ENCODE measurements around the gene PPM1F.

Gene PPM1F

DNA sequence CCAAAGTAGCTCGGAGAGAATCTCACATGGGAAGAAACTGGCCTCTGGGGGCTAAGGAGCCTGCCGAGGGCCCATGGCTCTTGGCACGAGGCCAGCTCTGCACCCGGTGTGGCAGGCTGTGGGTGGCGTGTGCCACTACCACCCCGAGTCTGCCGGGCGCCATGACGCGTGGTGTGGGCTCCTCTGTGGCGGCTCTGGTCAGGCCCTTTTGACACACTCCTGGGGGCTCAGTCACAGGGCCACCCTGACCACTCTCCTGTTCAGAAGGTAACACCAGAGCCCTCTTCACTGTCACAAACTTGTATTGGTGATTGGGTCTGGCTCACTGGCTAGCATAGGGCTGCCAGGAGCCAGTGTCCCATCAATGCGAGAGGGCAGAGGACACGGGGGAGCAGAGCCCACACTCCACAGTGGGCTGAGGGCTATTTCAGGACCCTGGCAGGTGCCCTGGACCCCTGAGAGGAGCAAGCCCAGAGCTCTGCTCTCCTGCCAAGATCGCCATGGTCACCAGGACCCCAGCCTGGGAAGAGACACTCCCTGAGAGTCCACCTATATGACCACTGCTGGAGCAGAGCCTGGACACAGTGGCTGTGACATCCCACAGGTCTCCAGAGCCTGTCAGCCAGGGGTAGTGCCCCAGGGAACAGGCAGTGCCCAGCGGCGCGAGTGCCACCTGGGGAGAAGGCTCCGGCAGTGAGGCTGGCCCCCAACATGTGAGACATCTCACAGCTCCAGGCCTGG is 8.6 kb upstream of the PPM1F start:
- TF ChIP-seq POLR2A (IDR thresholded peaks at IDR 0.05; ENCODE audit: low read depth, low read length) = no peak
- FAIRE-seq (no peak), DNase-seq (ENCODE audit: insufficient read length, low spot score) (no peak)

DNA sequence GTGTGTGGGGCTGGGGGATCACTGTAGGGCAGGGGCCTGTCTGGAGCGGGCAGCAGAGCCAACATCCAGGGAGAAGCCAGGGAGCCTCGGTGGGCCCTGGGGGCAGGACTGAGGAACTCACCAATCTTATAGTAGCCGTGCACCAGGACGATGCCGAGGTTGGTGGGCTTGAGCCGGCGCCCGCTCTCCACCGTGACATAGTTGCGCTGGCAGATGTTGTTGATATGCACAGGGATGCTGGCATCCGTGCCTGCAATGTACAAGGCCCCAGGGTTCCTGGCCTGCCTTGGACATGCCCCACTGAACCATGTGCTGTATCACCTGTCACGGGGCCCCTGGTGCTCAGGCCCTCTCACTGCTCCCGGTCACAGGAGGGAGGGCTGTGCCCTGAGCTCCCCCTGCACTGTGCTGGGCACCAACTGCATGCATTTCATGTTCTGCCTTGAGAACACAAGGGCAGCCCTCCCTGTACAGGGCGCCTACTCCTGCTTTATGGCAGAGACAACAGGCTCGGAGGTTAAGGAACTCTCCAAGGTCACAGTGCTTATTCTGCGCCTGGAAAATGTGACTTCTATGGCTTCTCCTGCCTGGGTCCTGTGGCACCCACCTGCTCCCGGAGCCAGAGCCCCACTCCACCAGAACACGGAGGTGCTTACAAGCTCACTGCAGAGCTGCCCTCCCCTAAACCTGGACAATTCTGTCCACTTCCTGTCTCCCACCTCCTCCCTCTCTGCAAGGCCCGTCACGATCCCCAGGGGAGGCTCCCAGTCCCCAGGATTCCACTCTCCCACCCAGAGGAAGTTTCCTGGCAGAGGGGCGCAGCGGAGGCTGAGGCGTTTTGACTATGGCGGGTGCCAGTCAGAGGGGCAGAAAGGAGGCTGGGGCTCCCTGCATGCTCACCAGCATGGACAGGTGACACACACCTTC is 7.8 kb upstream of the PPM1F start:
- no peak for FAIRE-seq
- TF ChIP-seq POLR2A (IDR thresholded peaks at IDR 0.05; ENCODE audit: low read depth, low read length) = no peak

DNA sequence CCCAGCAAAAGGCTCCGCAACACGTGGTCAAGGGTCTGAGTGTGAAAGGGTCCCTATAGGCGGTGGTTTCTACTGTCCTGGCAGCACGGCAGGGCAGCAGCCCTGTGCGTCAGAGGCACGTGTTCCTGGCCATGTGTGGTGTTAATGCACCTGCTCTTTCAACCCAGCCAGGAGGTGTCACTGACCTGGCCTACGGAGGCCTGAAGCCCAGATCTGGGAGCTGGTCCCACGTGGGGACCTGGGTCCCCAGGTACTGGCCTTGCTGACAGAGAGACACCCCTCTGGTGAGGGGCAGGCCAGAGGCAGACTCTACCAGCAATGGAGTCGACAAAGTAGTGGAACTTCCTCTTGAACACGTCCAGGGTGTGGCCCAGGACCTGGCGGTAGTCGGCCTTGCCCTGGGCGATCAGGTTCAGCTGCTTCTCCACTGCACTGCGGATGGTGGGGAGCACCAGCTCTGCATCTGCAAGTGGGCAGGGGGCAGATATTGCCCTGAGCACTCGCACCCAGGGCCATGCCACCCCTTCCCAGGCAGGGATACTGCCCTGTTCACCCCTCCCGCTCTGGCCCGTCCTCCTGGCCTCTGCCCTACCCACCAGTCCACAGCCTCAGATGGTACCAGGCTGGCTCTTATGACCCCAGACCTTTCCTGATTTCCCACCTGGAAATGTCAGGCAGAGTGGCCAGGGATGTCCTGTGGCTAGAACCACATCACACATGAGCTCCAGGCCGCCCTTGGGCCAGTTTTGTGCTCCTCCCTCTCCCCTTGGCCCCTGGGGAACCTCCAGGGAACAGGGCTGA is 6.8 kb upstream of the PPM1F start:
- DNase-seq (ENCODE audit: insufficient read length, low spot score) (no peak), FAIRE-seq (no peak)
- TF ChIP-seq POLR2A (IDR thresholded peaks at IDR 0.05; ENCODE audit: low read depth, low read length) = no peak

More for the DNA sequence above, 7.8 kb upstream of the PPM1F start:
- DNase-seq (ENCODE audit: insufficient read length, low spot score) = no peak

DNA sequence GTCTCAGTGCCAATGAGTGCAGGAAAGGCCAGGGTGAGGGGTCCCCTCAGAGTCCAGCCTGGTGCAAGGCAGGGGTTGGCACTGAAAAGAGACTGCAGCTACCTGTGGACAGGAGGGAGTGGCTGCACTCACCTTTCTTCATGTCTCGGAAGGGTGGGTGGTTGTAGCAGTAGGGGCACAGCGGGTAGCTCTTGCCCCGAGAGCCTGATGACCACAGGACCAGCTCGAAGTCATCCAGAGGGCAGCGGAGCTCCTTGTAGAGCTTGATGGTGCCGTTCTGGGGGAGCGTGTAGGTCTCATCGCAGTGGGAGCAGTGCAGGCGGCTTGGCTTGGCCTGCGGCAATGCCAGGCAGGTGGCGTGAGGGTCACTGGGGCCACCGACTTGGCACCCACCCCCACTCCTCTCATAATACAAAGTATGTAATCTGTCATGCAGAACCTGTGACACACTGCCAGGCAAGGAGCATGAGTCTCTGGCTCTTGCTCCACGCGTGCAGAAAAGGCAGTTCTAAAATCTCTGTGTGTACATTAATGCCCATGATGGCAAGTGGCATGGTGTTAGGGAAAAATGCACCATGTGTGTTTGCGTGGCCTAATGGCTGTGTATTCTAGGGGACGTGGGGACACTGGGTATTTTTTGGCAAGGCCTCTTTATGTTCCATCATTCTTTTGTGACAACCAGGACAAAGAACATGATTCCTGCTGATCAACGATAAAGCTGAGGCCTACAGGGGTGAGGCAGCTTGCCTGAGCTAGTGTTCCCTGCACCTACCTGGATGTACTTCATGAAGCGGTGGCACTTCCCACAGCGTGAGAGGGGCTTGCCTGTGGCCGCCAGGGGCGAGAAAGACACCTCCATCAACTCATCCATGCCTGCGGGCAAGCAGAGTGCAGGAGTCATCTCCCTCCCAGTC is 6.0 kb upstream of the PPM1F start:
- FAIRE-seq = no peak
- no peak for DNase-seq (ENCODE audit: insufficient read length, low spot score)
- no peak for TF ChIP-seq POLR2A (IDR thresholded peaks at IDR 0.05; ENCODE audit: low read depth, low read length)

DNA sequence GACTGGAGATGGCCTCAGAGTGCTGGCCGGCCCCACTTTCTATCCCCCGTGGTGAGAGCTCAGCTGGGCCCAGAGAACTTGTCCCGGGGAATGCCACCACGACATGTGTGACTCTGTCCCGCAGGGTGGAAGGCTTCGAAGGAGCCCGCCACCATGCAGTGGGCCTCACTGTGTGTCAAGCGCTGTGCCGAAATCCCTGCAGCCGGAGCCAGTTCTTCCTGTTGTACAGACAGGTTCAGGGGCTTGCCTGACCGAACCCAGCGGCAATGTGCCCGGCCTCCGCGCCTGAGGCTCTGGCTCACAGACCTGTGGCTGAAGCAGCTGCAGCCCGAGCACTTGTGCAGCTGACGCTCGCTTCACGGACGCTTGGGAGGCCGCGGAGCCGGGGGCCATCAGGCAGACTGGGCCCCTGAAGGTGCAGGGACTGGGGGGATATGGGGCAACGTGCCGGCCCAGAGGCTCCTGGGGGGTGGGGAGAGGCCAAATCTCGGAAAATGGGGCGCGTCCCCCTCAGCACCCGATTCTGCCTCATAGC is 650 bp downstream of the PPM1F start:
- FAIRE-seq (no peak), DNase-seq (ENCODE audit: insufficient read length, low spot score) (no peak)
- TF ChIP-seq POLR2A (IDR thresholded peaks at IDR 0.05; ENCODE audit: low read depth, low read length) = no peak

DNA sequence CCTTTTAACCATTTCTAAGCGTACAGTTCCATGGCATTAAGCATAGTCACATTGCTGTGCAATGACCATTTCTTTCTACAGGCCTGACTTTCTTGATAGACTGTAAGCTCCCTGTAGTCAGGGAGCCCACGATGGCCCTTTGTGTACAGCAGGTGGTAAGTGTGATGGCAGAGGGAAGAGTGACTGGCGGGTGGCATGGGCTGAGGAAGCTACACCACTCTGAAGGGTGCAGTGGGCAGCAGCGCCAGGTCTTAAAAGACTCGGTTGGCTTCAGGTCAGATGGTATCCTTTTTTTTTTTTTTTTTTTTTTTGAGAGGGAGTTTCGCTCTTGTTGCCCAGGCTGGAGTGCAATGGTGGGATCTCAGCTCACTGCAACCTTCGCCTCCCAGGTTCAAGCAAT is 1.6 kb downstream of the PPM1F start:
- no peak for FAIRE-seq
- DNase-seq (ENCODE audit: insufficient read length, low spot score) = no peak
- TF ChIP-seq POLR2A (IDR thresholded peaks at IDR 0.05; ENCODE audit: low read depth, low read length) = no peak

DNA sequence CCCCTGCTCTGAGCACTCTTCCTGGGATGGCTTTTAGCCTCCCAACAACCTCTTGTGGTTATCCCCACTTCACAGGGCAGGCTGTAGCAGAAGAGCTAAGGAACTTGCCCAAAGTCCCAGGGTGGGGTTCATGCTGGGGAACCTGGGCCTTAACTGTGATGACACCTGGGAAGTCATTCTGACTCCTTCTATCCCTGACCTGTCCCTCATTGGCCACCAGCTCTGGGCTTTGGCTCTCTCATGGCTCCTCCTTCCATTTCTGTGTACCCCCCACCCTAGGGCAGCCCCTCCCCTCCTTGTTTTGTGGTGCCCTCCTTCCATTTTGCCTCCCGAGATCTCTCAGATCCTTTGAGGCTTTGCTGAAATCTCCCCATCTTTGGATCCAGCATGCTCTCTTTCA is 2.7 kb downstream of the PPM1F start:
- DNase-seq (ENCODE audit: insufficient read length, low spot score) = no peak
- TF ChIP-seq POLR2A (IDR thresholded peaks at IDR 0.05; ENCODE audit: low read depth, low read length) = no peak
- FAIRE-seq = no peak

DNA sequence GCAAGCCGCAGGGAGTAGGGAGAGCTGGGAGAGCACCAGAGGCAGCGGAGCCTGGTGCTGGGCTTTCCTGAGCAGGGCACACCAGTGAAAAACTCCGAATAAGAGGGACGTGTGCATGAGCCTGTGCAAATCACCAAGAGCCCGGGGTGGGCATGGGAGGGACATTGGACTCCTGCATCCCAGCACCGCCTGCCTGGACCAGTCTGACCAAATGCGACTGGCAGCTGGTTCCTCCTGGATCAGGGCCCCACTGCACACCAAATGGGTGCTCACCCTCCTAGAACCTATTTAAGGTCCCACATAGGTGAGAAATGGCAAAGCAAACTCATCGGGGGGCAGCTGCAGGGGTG is 3.1 kb downstream of the PPM1F start:
- DNase-seq (ENCODE audit: insufficient read length, low spot score) = no peak
- no peak for TF ChIP-seq POLR2A (IDR thresholded peaks at IDR 0.05; ENCODE audit: low read depth, low read length)
- no peak for FAIRE-seq

DNA sequence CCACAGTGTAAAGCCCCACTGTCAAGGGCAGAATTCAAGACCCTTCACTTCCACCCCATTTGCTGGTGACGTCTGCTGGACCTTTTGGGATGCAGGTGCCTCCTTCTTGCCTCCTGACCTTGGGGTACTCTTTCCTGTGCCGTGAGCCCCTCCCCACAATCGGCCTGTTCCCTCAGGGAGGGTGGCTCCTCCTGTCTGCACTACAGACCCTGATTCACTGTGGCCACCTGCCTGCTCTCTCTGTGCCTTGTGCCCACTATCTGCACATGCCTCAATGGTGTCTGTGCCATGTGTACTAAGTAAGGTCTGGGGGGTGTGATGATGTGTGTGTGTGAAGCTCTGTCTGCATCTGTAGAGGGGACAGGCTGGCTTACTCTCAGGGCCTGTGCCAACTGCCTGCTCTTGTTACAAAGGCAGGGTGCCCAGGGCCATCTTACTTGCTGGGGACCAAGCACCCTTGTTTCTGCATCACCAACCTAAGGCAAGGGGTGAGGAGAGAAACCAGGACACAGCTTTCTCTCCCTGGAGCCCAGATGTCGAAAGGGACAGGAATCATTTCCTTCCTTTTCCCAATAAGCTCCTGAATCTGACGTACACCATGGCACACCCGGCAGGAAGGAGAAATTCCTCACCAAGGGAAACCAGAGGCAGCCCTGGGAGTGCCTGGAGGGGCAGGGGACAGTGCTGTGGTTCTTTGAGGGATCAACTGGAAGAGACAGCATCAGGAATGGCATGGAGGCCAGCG is 3.7 kb downstream of the PPM1F start:
- no peak for FAIRE-seq
- DNase-seq (ENCODE audit: insufficient read length, low spot score) = no peak
- TF ChIP-seq POLR2A (IDR thresholded peaks at IDR 0.05; ENCODE audit: low read depth, low read length) = no peak

DNA sequence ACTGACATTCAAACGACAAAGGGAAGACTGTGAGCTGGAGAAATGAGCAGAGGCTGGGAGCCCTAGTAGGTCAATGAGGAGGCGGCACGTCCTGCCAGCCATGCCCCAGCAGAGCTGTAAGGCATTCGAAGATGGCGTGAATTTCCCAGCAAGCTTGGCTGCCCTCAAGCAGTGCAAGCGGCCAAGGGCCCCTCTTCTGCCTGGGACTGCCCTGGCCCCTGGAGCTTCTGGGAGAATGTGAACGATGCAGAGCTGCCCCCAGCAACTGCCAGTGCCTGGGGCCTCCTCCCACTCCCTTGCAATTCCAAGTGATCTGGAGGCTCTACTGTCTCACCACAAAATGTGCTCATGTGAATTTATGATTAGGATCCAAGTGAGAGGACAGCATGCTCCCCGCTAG is 4.3 kb downstream of the PPM1F start:
- no peak for TF ChIP-seq POLR2A (IDR thresholded peaks at IDR 0.05; ENCODE audit: low read depth, low read length)
- no peak for DNase-seq (ENCODE audit: insufficient read length, low spot score)
- FAIRE-seq = no peak

DNA sequence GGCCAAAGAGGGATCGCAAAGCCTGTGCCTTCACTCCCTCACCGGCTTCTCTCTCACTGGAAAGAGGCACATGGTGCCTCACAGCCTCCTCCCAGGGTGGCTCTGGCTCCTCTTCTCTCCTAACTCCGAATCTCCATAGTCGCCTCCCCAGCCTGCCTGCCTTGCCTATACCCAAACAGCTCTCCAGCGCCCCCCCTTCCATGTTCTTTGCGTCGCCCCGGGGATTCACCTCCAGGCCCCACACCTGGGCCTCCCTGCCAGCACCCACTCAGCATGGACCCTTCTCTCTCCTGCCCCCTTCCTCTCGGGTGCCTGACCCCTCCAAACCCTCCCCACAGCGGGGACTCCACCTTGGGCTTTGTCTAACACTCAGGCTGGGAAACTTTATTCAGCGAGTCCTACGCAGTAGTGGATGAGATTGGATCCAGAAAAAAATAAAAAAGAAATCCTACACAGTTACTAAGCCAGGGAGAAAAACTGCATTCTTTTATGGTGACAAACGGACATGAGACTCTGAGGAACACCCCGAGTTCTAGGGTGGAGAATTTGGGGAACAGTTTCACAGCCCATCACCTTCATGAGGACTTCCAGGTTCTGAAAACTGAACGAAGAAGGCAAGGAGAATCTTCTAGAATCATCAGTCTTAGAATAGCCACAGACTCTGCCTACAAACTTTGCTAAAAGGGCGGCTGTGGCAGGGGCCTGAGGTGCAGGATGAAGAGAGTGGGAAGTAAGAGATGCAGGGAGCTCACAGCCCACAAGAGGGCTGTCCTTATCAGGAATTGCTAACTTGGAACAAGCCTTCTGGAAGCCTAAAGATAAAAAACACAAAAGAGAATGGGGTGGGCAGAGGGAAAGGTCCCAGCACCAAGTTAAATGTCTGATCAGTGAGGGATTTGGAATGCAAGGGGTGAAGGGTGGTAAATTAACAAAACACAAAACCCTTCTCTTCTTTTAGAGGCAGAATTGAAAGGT is 5.3 kb downstream of the PPM1F start:
- FAIRE-seq = no peak
- no peak for DNase-seq (ENCODE audit: insufficient read length, low spot score)
- no peak for TF ChIP-seq POLR2A (IDR thresholded peaks at IDR 0.05; ENCODE audit: low read depth, low read length)

Data from H54 (cell line).